HG03460 (cell line): ENCODE measurements around the gene ZNF143.
"Not testable (repeated sequence)": the region's sequence is repeated elsewhere in the genome, so short reads cannot be mapped to it uniquely, and the experiment has no call there.

ENCODE experiments used
- ATAC-seq: cut with Tn5 transposase; IDR thresholded peaks from one replicate; pipeline ENCODE4 v1.9.1; 2021; ENCODE audit not compliant: unreplicated experiment

The ZNF143 gene

DNA sequence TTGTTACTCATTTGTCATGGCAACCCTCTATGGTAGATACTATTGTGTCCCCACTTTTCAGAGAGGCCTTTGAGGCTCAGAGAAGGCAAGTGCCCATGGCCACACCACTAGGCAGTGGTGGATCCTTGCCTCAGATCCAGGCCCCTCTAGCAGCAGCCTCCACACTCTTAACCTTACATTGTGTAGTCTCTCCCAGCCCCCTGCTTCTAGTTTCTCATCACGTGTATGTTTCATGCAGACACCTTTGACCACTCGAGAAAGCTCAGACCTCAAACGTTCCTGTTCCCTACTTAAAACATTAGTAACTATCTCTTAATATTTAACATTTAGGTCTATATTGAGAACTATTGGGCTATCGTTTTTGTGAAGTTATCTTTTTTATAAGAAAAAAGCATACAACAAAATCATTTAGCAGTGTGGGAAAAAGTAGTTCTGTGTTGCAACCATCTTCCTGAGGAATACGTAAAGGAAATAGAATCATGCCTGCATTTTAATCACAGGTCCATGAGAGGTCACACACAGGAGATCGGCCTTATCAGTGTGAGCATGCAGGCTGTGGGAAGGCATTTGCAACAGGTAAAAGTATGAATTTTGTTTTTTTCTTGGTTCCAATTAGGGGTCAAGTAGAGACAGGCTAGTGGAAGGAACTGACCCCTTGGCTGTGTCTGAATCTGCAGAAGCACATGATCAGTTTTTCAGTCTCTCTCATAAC, 35.1 kb downstream of the ZNF143 start:
- no peak for ATAC-seq

DNA sequence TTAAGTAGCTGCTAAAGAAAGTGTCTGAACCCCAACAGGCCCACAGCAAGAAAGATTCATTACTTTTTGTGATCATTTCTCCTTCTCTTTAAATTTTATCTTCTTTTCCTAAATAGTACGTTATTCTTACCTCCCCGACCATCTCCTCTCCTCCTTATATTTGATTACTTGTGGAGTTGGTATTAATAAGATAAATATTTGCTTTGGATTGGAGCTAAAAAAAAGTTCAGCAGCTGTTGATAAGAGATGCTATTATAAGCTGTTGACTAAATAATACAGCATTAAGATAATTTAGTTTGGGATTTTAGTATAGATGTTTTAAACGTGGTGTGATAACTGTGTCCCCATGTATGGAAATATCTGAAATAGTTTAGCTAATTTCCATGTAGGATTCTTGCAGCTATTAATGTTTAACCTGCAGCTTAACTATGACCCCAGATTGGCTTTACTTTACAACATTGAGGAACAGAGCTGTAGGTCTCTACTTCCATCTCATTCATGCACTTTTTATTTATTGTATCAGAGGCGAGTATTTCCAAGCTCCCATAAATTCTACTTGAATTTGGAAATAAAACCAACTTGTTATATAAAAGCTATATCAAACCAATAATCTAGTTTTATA, 37.8 kb downstream of the ZNF143 start:
- ATAC-seq: no peak

DNA sequence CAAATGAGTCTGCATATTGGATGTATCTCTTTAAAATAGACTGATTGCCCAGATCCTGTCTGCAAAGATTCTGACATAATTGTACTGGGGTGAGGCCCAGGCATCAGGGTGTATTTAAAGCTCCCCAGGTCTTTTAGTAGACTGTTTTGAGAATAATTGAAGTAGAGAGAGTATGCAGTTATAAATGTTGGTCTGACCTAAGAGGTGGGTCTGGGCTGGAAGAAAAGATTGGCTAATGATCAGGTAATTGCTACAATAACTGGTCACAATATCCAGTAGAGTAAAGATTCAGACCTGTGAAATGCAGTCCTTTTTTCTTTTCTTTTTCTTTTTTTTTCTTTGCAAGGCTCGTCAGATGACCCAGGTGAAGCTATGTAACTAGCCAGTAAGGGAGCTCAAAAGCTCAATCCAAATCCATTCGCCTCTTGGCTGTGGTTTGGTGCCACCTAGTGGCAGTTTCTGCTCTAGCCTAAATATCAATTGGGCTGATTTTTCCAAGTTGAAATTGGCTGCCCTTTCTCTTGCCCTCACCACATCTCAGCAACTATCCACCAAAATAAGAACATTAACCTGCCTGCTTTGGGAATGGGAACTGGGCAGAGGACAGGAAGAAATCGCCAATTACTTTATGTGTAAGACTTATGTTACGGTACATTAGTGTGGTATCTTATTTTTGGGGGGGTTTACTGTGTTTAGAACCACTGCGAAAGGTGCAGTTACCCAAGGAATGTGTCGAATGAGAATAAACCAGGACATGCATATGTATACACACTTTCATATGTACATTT, 45.9 kb downstream of the ZNF143 start:
- ATAC-seq: no peak

DNA sequence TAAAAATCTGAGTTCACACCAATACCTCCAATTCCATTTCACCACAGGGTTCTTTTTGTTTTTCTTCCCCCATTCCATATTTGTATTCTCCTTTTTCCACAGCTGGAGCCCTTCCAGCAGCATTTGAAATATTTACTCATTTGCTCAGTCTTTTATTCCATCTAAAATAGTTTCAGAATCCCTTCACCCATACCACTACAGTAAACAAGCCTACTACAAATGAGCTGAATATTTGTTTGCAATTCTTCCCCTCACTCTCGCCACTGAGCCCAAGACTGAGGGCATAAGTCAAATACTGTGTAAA, 46.4 kb downstream of the ZNF143 start:
- ATAC-seq: no peak

DNA sequence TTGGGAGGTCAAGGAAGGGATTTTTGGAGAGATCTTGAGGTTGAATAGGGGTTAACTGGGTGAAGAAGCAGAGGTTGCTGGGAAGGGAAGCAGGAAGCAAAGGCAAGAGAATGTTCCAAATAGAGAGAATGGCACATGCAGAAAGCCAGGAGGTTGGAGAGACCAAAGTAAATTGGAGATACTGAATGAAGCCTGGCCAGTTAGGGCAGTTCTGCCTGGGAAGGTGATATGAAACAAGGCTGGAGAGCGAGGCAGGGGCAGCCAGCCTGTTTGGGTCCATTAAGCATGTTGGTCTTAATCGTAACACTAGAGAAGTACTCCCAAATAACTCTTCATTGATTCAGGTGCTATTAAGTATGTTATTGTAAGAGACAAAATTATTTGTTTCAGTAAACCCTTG, 48.2 kb downstream of the ZNF143 start:
- no peak for ATAC-seq

DNA sequence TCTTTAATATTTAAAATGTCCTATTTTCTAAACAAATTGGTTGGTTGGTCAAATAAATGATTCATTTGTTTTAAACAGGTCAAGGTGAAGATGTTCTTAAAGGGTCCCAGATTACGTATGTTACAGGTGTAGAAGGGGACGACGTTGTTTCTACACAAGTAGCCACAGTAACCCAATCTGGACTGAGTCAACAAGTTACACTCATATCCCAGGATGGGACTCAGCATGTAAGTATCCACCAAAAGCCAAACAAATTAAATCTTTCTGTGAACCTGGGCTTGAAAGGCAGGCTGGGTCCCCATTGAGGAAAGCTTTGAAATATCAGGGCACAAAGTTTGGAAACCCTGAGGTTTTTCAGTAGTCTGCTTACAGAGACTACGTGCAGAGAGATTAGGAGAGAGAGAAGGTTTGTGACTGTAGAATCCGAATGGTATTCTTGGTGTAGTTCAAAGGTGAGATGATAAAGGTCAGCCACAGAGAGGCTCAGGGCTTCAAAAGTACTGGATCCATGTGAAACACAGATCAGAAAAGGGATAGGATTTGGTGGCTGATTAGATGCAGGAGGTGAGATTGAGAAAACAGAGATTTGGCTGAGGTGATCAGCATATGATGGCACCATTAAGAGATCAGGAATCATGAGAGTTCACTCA, 51.7 kb downstream of the ZNF143 start:
- ATAC-seq: no peak

DNA sequence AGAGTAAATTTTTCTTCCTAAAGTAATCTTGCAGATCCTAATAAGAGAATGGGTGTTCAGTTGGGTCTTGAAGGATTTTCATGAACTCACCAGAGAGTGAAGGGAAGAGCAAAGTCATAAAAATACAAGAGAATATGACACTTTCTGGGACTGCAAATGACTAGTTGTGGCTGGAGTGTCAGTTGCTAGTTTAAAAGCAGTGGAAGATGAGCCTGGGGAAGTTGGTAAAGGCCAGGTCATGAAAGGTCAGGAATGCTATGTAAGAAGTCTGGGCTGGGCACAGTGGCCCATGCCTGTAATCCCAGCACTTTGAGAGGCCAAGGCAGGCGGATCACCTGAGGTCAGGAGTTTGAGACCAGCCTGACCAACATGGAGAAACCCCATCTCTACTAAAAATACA, 53.8 kb downstream of the ZNF143 start:
- not testable (repeated sequence) for ATAC-seq

DNA sequence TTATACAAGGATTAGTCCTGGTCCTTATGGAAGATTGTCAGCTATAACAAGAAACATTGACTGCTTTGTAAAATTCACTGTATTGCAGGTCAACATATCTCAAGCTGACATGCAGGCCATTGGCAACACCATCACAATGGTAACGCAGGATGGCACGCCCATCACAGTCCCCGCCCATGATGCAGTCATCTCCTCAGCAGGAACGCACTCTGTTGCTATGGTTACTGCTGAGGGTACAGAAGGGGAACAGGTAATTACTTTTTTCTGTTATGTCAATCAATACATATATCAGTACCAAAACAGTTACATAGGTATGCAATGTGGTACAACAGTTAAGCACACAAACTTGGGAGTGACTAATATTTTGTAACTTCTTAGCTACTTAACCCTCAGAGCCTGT, 55.3 kb downstream of the ZNF143 start:
- no peak for ATAC-seq

DNA sequence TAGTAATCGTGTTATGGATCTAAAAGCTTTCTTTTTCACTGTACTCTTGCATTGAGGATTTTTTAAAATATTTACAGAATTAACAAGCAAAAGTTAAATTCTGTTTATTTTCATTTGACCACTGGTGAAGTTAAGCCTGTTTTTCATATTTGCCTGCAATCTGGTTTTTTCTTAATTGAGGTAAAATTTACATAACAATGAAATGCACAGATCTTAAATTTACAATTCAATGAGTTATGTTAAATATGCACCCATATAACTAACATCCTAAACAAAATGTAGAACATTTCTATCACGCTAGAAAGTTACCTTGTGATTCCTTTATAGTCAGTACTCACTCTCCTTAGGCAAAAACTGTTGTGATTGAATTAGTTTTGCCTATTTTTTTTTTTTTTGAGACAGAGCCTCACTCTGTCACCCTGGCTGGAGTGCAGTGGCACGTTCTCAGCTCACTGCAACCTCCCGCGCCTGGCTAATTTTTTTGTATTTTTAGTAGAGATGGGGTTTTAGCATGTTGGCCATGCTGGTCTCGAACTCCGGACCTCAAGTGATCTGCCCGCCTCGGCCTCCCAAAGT, 58.1 kb downstream of the ZNF143 start:
- ATAC-seq: no peak

DNA sequence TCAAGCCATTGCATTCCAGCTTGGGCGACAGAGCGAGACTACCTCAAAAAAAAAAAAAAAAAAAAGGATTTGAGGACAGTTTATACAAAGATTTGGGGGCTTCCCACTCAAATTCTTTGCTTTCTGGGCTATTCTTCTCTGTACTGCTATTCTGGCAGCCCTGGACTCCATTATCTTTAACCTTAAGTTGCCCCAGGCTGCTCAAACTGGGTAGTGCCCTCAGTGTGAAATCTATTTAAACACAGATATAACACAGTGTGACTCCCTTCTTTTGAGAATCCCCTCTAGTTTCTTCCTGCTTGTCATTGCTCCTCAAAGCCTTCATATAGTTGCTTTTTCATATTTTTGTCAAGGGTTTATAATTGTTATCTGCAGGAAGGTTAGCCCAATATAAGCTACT, 63.2 kb downstream of the ZNF143 start:
- ATAC-seq: no peak

DNA sequence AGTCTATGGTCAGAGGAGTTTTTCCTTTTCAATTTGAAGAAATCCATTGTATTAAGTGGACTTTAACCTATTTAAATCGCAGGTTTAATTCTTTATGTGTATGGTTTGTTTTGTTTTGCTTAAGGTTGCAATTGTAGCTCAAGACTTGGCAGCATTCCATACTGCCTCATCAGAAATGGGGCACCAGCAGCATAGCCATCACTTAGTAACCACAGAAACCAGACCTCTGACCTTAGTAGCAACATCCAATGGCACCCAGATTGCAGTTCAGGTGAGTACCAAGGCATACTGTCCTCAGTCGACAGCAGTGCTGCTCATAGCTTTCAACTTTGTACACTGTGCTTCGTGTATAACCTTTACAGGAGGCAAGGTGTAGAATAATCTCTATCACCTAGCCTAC, 64.3 kb downstream of the ZNF143 start:
- ATAC-seq: no peak

DNA sequence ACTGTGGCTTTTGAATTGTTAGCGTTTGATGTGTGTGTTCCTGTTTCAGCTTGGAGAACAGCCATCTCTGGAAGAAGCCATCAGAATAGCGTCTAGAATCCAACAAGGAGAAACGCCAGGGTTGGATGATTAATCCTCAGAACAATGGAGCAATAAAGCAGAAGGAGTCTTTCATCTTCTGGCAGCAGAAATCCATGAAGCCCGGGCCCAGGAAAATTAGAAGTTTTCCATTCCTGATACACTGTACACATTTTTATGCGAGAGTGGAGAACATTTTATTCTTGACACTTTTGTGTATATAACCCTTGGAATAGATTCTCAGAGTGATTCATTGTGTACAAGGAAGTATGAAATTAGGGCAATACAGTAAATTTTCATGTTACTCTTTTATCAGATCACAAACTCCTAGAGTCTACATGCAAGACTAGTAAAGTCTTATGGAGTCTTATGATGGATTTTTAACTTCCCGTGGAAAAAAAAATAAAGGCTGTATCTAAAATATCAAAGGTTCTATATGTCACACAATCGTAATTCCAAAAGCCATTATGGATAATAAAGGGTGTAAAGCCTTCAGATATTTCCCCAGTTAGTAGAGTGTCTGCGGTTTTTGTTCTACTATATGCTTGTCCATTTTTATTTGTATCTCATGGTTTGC, 66.8 kb downstream of the ZNF143 start:
- ATAC-seq: no peak

DNA sequence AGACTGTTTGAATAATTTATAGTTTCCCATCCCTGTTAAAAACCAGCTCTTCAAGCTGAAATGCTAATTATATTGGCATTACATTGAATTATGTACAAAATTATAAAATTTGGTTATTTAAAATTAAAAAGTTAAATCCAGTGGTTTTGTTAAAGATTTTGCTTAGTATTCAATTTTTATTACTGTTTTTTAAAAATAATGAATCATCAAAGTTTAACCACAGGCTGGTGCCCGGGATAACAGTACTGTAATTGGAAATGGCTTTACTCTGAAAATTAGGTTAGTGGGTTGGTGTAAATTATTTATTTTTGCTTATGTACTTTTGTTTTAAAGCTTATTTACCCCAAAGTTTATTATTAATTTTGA, 67.3 kb downstream of the ZNF143 start:
- no peak for ATAC-seq

DNA sequence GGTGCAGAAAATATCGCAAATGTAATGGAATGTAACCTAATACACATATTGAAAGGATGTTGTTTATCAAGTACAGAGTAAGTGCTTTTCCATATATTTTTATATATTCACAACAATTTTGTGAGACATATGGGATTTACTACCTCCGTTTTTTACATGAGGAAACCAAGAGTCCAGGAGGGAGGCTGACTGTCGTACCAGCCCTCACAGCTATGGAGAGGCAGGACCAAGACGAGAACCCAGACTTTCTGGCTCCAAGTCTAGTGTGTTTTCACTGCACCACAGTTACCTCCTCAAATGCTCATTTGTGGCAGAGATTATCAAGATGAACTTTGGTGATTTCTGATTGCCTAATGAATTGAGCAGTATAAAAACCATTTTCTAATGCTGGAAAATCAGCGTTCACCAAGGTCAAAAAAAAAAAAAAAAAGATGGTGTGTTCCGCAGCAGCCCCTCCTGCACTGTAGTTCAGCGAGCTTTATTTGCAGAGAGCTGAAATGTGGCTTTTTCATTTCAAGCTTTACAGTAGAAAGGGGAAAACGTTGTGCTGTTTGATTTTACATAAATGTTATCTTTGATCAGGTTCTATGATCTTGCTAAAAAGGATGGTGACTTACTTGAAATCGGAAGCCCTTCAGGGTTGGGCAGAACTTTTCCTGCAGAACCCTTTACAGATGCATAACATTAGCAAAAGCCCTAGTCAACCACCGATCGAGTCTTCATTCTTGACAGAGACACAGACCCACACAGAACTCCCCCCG, 67.9 kb downstream of the ZNF143 start:
- no peak for ATAC-seq

DNA sequence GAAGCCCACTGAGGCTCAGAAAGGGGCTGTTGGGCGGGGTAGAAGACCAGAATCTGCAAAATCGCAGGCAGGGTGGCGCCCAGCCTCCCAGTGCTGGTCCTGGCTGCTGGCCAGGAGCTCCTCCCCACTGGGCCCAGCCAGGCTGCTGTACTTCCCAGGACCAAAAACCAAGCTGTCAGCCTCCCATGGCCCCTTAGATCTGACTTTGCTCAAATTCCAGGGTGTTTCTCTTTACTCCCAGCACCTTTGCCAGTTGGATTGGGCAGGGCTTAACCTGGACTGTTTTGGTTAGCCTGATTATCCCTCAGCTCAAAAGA, 68.5 kb downstream of the ZNF143 start:
- ATAC-seq: no peak

DNA sequence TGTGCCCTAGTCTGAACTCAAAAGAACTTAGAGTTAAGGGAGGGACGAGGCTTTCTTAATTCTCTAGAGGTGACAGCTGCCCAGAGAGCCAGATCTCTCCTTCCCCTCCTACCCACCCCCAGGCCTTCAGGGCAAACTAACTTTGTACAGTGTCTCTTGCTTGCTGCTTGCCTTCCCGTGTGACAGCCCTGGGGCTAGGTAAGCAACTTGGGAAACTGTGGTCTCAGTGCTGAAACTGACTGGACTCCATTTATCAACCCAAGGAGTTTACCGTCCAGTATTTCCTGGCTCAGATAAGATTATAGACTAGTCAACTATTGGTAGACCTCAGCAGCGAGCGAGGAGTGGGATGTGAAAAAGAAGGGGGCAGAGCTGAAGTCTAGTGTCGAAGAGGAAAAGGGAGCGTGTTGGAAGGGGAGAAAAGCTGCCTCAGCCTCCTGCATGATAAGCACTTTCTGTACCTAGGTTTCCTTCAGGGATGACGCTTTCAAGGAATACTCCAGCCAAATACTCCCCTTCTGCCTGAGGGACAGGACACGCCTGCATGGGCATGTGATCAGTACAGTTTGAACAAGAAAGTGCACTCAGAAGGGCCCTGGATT, 69.3 kb downstream of the ZNF143 start:
- ATAC-seq: no peak

DNA sequence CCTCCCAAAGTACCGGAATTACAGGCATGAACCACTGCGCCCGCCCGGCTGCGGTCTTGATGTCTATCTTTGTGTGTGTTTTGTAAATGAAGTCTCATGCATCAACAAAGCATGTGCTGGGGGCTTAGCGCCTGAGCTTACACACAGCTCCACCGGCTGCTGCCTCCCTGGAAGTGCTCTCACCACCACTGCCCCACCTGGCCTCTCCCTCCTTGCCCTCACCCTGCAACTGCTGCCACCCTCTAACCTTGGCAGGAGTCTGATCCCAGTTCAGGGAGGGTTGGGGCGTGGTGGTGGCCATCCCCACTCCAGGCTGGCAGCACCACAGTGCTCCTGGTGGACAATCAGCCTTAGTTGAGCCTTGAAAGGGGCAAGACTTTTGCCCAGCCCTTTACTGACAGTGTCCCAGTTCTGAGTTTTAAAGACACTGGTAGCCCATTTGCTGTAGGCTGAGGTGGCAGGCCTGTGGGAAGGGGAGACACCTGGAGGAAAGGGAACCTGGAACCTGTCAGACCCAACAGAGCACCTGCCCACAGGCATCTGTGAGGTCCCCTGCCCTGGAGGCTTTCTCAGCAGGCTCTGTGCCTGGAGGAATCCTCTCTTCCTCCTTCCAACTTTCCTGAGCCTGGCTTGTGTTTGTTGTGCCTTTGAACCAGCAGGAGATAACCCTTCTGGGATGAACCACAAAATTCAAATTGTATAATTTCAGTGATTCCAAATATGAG, 70.3 kb downstream of the ZNF143 start:
- no peak for ATAC-seq

DNA sequence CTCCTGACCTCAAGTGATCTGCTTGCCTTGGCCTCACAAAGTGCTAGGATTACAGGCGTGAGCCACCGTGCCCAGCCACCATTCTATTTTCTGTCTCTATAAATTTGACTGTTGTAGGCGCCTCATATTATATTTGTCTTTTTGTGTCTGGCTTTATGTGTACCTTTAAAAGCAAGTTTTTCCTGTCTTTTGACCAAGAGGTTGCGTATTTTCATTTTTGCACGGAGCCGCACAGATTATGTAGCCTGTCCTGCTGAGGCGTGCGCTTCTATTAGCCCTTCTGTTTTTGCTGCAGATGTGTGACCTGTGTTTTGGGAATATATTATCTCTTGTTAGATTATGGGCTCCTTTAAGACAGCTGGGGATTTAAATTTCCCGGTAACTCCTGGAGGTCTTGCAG, 72.2 kb downstream of the ZNF143 start:
- no peak for ATAC-seq

DNA sequence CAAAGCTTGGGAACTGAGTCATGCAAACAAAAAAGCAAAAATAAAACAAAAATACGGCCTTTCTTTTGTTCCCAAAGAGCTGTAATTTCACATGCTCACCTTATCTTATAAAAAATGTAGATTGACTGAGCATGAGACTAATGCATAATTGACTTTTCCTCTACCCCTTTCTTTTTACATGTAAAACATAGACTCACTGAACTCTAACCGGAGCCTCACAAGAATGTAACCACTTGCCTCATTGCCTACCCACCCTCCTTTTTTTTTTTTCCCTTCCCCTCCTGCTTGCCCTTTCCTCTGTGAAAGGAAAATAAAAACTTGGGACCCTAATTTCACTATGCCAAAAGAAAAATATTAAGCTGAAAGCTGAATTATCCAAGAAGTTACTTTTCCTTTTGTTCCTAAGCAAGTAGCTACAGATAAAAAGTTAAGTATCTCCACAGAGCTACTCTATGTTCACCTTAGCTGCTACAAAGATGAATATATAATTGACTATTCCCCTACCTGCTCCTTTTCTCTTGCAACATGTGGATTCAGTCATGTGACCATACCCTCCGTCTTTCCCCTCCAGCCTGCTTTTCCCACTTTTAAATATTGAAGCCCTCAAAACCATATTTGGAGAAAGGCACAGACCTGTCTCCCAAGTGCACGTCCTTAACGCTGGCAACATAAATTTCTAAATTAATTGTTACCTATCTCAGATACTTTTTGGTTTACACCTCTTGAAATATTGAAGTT, 73.1 kb downstream of the ZNF143 start:
- ATAC-seq: no peak
